Fibroblast of skin of left biceps (primary cell): ENCODE data around the gene WNT9A.

Experiments used
- DNase-seq, 2 experiments: peaks; one replicate each; pipeline ENCODE4 v3.0.0-alpha.2; 2013; ENCODE audit warnings: low read depth in 2 of 2

WNT9A gene

DNA sequence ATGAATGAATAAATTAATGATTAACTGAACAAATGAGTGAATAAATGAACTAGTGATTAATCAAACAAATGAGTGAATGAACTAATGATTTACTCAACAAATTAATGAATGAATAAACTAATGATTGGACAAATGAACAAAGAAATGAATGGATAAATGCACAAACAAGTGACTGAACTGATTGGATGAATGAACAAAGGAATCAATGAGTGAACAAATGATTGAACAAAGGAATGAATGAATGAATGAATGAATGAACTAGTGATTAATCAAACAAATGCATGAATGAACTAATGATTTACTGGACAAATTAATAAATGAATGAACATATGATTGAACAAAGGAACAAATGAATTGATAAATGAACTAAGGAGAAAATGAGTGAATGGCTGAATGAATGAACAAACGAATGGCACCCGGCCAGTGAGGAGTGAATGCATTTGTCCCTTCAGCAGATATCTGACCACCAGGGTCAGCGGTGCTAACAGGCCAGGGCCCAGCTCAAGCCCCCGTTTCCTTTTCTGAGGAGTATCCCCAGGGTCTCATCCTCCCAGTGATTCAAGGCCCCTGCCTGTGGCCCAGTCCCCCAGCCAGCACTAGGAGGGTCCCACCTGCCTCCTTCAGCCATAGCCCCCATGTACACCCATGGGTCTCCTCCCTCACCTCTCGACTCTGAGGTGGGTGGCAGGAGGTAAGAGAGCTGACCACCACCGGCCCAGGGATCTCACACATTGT lies 49.9 kb downstream of the WNT9A start:
- no peak for DNase-seq

DNA sequence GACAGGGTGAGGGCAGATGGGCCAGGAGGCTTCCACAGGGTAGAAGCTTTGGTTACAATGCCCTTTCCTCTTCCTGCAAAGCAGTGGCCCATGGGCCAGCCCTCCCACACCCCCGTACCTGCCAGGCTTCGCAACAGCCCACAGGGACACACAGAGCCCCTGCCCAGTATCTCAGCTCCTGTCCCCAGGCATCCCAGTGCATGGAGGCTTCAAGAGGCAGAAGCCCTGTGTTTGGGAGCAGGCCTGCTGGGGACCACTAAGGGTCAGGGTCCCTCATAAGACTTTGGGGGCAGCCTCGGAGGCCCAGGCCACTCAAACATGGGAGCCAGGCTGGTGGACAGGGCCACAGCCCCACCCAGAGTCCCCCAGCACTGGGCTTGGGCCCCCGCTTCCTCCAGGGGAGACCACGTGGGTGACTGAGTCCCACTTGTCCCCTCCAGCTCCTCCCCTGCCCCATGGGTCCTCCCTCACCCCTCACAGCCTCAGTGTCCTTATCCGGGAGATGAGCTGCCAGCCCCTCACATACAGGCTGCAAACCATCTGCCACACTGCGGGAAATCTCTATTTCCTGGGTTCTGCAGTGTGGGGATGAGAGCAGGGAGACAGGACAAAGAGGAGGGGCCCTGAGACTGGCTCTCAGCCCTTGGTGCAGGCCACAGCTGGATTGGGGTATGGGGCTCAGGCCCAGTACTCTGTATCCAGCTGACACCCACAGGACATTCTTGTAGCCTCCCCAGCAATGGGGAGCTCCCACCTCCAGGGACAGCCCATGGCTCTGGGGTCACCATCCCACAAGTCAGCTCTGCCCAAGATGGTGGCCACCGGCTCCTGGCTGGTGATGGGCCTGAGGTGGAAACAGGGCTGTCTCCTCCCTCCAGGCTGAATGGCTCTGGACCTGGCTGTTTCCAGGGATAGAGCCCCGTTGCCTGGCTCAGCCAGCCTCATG lies 50.7 kb downstream of the WNT9A start:
- DNase-seq: no peak

DNA sequence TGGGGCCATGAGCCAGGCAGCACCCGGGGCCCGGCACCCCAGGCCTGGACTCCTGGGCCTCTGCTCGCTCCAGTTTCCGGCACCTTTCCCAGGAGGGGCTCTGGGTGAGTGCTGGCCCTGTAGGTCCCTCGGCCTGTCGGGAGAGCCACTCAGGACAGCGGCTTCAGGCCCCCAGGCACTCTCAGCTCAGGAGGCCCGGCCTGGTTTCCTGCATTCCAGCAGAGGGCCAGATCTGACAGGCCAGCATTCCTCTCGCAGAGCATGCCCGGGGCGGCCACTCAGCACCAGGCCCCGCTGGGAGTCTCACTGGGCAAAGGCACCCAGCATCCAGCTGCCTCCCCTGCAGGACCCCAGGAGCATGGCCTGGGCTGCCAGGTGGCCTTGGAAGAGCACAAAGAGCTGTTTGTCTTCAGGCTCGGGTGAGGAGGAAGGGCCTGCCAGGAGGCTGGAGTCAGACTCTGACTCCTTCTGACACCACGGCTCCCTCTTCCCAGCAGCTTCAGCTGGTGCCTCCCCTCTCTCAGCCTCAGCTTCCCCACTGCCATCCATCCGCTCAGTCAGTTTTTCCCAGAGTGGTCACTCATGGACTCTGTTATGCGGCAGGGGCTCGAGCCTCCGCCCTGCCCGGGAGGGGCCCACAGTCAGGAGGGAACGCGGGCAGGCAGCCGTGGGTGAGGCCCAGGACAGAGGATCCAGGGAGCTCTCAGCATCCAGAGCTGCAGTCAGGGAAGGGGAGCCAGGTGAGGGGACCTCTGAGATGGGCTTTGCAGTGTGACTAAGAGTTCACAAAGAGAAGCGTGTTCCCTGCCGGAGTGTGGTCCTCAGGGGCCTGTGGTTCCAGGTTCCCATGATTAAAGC lies 51.7 kb downstream of the WNT9A start:
- DNase-seq: no peak

DNA sequence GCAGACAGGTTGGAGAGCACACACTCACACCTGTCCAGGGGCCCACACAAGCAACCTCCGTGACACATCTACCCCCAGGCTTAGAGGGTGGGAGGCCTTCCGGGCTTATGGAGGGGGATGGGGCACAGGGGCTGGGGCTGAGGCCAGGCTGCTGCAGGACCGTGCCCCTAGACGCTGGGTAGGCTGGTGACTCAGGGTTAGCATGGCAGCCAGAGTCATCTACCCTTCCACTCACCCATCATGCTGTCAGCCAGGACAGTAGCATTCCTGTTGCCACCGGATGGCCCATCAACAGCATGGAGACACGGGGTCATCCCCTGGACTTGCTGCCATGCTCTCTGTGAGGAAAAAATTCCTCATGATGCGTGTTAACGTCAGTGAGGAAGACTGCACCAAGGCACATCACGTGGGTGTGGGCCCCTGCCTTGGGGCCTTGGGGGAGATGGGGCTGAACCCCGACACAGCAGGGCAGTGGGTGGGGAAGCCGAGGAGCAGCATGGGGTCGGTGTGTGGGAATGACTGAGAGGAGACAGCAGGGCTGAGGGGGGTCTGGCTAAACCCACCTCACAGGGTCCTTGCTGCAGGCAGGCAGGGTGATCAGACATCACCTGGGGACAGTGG lies 52.8 kb downstream of the WNT9A start:
- DNase-seq: no peak

DNA sequence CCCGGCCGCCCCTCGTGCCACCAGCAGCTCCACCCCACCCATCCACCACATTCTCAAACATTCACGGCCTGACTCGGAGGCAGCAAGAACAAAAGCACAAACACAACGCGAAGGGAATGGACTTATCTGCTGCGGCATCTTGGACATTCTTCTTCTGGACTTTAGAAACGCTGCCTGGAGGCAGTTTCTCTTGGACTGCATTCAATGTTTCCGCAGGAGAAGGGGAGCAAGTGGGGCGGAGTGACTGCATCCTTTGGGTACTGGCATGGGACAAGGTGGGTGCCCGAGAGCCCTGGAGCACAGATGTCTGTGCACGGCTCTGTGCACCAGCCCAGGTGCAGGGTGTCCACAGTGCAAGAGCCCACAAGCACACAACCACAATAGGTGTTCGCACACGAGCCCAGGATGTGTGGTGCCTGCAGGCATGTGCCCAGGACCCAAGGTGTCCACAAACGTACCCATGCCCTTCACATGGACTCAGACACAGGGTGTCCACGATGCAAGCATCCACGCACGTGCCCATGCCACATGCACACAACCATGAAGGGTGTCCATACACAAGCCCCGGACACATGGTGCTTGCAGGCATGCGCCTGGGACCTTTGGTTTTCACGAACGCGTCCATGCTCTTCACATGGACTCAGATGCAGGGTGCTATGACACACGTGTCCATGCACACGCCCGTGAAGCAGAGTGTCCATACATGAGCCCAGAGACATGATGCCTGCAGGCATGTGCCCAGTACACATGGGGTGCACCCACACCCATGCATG lies 53.6 kb downstream of the WNT9A start:
- DNase-seq: no peak

DNA sequence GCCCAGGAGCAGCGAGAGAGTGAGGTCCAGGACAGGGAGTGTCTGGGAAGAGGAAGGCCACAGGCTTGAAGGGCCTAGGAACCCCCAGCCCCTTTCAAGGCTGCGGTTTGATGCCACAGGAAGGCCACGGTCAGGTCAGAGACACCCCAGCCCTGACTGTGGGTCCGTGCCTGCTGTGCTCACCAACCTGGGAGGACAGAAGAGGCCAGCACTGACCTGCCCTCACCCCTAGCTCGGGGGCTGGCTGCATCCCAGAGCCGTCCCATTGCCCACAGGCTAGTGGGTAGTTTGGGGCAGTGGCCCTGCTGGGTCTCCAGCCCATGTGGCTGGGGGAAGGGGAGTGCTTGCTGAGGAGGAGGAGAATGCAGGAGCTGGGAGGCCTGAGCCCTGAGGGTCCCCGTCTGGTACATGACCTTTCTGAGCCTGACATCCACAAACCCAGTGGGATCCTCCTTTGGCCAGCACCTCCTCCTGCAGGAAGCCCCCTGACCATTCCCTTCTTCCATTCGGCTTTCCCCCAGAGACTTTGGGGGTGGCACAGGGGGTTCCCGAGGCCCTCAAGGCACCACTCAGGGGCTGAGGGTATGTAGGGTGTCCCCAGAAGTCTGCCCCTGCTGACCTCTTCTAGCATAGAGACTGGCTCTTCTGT lies 54.3 kb downstream of the WNT9A start:
- DNase-seq: no peak

DNA sequence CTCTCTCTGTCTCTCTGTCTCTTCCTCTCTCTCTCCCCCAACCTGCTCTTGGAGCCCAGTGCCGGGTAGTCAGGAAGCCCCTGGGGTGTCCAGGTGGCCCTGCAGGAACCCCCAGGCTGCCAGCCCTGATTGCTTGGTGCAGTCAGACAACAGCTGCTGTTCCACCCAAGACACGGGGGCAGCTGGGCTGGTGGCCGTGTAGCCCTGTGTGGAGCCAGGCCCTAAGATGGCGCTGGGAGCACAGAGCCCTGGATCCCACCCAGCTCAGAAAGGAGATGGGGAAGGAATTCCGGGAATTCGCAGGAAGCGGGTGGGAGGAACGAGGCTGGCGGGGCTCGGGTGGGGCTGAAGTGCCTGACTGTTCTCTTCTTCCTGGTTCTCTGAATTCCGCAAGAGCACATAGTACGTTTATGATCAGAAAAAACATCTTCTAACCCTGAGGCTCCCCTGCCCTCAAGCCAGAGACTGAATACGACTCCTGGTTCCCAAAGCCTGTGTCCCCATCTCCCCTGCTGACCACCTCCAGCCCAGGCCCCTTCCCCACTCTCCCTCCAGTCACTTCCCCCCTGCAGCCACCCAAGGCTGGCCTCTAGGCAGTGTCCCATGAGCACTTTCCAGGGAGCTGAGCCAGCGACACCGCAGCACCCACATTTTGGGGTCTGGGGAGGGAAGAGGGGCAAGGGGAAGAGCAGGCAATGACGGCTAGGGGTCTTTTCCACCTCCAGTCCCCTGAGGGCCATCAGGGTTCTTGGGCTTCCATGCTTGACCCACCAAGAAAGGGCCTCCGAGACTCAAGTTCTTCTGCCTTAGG lies 55.0 kb downstream of the WNT9A start:
- peak in 1 of 2 experiments; percentile 12 for DNase-seq

DNA sequence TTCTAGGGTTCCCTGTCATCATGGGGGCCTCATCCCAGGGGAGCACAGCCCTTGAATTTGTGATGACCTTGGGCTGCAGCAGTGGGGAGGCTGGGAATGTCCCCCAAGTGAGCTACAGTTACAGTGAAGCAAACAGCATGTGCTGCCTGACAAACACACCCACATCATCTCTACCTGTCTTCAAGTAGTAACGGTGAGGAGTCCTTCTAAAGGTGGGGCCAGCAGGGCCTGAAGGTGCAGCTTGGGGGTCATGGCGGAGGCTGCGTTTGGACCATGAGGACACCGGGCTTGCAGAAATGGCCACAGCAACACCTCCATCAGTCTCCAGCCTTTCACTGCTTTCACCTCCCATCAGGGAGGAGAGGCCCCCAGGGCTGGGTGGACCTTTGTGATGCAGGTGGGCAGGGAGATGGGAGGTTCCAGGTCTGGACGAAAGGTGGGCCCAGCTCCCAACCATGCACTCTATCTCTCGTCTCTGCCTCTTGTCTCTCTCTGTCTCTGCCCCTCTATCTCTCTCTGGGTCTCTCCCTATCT lies 55.7 kb downstream of the WNT9A start:
- no peak for DNase-seq

DNA sequence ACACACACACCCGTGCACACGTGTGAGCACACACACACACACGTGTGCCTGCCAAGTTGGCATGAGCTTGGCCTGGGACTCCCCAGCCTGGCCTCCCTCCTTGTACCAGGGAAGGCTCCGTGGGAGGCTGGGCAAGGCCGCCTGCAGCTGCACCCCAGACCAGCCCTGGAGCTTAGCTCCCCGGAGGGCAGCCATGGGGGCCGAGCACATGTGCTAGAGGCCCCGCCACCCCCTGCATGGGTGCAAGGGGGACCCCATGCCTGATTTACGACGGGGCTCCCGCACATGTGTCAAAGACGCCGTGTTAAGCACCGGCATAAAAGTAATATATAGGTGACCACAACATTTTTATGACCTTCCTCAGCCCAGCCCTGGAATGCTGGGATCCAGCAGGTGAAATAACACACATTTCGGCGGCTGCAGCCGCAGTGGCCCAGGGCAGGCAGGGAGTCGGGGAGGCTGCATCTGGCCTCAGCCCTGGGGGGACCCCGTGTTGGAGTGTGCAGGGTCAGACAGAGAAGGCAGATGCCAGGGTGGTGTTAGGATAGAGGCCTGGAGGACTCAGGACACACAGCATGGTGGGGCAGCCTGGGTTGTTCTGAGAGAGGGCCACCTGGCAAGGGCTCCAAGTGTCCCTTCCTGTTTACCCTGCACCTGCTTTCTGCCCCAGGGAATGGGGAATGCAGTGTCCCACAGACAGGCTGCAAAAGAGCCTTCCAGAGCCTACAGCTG lies 56.3 kb downstream of the WNT9A start:
- DNase-seq: no peak

DNA sequence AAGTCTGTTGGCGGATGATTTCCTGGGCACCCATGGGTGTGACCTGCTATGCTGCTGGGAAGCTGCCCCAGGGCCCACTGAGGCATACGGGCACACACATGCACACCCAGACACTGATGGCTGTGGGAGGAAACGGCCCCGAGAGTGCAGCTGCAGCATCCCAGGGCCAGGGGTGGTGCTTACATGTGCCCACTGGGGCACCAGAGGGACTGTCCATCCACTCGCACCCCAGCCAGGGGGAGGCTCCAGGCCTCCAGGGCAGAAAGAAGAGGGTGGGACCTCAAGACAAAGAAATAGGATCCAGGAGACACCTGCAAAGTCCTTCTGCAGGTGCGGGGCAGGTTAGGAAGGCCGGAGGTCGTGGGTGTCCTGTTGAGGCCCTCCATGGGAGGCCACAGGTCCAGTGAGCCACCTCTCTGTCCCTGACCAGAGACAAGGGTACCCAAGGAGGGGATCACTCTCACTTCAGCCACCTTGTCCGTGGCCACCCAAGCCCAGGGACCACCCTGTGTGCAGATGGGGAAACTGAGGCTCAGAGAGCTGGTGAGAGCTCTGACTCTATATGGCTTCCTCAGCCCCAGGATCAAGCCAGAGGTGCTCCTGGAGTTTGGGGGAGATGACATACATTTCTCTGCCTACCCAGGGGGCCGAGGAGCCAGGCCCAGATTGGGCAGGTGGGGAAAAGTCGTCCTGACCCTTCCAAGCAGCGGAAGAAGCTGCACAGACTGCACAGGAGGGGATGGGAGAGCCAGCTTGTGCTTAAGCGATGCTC lies 57.1 kb downstream of the WNT9A start:
- DNase-seq: no peak

DNA sequence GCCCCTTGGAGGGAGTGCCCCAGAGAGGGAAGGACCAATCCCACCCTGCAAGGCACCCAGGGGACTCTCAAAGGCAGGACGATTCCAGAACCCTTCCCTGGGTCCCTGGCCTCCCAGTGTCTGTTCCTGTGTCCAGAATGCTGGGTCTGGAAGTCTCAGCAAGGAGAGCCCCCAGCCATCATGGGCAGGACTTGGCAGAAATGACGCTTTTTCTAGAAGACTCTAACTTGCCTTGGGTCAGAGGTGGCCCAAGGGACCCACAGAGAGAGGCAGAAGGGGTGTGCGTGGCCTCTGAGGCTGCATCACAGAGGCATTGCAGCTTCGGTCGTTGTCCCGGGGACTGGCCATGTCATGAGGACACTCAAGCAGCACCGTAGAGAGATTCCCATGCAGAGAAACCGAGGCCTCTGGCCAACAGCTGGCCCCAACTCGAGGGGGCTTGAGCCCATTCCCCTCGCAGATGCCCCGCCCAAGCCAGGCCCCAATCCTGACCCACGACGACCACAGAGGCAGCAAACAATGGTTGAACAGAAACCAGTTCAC lies 57.8 kb downstream of the WNT9A start:
- DNase-seq: no peak

DNA sequence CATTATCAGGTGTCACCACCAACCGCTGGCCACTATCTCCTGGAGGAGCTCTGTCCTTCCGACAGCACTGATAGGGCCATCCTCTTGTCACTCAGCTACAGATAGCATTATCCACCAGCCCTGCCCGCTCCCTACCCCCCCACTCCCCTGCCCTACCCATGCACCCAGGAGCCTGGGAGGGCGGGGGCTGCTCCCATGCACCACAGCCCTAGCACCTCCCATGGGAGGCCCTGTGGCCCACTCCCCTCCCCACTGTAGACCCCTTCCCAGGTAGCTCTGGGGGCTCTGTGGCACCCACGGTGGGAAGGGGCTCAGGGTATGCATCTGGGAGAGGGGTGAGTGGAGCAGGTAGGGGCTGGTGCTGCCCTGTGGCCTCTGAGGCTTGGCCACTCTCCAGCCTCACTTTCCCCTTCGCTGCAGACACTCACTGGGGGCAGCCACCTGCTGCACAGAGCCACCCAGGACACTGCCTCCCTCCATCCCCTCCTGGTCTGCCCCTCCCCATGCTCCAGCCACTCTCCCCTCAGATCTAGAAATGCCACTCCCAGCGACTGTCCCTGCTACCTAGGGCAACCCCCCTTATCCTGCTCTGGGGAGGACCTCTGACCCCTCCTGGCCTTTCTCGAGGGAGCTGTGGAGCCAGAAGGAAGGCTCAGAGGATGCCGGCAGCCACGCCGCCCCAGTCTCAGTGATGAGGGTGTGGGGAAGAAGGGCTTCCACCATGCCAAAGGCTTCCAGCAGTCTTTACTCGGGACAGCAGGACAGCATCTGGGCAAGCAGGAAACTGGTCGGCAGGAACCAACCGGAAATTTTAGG lies 58.5 kb downstream of the WNT9A start:
- DNase-seq: no peak

DNA sequence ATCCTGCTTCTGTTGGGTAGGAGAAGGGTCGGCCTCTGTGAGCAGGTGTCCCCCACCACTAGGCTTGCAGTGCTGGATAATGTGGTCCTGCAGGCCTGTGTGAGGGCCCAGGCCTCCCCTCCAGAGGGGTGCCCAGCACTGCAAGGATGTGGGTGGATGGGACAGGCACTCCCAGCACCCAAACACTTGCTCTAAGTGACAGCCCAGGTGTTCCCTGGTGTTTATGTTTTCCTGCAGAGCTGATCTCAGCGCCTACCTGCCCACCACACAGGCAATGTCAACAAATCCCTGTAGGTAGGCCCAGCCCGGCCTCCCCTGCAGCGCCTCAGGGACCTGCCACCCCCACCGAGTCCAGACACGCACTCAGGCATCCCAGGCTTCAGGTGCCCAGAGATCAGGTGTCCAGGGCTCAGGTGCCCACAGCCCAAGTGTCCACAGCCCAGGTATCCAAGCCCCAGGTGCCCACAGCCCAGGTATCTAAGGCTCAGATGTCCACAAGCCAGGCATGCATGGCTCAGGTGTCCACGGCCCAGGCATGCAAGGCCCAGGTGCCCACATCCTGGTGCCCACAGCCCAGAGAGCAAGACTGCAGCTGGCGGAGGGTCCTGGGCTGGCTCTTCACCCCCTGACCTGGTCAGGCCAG lies 59.2 kb downstream of the WNT9A start:
- no peak for DNase-seq

DNA sequence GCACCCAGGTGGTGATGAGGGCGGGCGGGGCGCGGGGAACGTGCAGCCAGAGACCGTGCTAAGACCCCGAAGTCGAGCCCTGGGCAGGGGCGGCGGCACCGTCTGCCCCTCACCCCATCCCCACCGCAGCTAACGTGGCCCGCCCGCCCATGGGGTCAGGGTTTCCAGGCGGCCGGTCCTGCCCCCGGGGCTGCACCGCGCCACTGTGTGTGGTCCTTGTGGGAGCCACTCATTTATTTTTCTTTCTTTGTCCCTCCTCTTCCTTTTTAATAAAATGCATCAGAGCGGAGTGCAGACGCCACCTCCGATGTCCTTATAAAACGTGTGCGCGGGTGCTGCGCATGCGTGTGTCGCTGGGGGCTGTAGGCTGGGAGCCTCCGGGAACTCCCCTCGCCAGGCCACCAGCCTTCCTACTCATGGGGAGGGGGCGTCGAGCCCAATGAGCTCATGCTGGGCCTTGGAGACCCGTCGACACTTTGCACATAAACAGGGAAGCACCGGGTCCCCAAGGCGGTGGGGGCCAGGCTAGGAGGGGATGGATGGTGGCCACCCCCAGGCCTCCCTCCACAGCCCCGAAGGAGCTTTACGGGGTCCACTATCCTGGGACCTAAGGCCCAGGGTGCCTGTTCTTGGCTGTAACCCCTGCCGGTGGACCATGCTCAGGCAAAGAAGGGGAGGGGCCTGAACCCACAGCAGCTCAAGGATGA lies 59.9 kb downstream of the WNT9A start:
- DNase-seq: no peak

DNA sequence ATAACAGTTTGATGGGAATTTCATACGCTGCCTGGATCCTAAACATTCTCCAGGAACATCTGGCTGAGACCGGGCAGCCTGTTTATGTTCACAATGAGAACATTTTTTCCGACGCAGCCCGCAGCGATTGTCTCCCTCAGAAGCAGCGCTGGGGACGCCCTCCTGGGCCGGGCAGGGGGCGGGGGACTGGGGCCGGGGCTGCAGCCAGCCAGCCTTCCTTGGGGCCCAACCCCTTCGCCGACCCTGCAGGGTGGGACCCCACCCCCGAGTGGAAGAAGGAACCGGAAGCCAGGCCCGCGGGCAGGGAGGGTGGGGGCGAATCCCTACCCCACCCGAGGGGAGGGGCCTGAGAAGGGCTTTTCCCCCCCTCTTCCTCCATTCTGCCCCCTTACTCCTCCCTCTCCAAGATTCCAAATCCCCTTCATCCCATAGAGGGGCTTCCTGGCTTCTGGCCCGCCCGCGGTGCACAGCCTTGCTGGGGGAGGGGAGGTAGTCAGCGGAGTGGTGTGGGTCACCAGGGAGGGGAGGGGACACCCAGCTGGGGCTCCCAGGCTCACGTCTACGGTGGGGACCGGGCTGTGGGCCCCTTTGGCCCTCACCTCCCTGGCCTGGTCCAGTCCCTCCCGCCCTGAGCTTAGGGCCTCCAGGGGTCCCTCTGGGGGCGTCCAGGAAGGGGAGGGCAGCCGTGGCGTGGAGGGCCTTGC lies 60.6 kb downstream of the WNT9A start:
- peak in 1 of 2 experiments; percentile 24 for DNase-seq
